Stomach (tissue), 4 donors: ENCODE results near the gene RPH3AL.

Source experiments
- POLR2A ChIP-seq, 4 donors: fragments of 450-650 bp; IDR thresholded peaks; one replicate each; pipeline ENCODE4 v1.6.1; 2016; ENCODE audit warnings: antibody characterized with exemption in 4 of 4, control low read depth in 2 of 4, mild to moderate bottlenecking in 1 of 4, moderate library complexity in 1 of 4
- TF ChIP-seq, protein P1 (sequence below), 7 experiments: fragments of 450-650 bp in 4 of 7; fragments of 200-600 bp in 3 of 7; sonication (generic) in 3 of 7; IDR thresholded peaks; one replicate each; pipeline ENCODE4 v1.5.1; 2016 to 2019; ENCODE audit warnings: antibody characterized with exemption in 7 of 7, control low read depth in 2 of 7, mild to moderate bottlenecking in 1 of 7

DNA sequence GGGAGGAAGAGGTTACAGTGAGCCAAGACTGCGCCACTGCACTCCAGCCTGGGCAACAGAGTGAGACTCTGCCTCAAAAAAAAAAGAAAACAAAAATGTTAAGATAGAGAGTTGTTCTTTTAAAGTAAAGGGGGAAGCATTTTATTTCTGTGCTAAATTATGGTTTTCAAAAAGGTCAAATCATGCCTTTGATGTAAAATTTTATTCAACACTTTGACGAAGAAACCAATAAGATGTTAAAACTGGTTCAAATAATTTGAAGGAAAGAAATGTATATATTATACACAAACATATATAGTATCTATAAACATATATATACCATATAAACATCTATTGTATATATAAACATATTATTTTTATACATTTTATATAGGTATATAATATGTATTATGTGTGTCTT is 43.4 kb upstream of the RPH3AL start:
- TF ChIP-seq, protein P1, sequence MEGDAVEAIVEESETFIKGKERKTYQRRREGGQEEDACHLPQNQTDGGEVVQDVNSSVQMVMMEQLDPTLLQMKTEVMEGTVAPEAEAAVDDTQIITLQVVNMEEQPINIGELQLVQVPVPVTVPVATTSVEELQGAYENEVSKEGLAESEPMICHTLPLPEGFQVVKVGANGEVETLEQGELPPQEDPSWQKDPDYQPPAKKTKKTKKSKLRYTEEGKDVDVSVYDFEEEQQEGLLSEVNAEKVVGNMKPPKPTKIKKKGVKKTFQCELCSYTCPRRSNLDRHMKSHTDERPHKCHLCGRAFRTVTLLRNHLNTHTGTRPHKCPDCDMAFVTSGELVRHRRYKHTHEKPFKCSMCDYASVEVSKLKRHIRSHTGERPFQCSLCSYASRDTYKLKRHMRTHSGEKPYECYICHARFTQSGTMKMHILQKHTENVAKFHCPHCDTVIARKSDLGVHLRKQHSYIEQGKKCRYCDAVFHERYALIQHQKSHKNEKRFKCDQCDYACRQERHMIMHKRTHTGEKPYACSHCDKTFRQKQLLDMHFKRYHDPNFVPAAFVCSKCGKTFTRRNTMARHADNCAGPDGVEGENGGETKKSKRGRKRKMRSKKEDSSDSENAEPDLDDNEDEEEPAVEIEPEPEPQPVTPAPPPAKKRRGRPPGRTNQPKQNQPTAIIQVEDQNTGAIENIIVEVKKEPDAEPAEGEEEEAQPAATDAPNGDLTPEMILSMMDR (IDR thresholded peaks at IDR 0.05): no peak
- TF ChIP-seq POLR2A (IDR thresholded peaks at IDR 0.05): no peak
